ENCODE data around the gene OPN3.

DNA sequence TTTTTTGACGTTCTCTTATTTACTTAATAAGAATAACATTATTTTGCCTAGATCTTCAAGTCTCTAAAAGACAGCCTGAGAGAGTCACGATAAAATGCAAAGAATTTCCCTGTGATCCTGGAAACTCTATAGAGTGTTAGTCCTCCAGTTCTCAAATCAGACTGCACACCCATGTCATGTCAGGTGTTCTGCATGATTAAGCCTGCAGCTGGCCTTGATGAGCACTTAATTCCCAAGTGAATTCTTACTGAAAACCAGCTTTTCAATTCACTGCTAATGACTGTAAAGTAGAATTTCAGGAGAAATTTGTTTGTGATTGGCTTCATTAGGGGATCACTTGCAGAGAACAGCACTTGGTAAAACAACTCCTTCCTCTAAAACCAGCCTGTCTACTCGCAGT is 41.9 kb downstream of the OPN3 start:
- TF ChIP-seq, protein P1, sequence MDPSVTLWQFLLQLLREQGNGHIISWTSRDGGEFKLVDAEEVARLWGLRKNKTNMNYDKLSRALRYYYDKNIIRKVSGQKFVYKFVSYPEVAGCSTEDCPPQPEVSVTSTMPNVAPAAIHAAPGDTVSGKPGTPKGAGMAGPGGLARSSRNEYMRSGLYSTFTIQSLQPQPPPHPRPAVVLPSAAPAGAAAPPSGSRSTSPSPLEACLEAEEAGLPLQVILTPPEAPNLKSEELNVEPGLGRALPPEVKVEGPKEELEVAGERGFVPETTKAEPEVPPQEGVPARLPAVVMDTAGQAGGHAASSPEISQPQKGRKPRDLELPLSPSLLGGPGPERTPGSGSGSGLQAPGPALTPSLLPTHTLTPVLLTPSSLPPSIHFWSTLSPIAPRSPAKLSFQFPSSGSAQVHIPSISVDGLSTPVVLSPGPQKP (IDR thresholded peaks at IDR 0.05; ENCODE audit: low read depth, low read length): no peak
- TF ChIP-seq, protein P2, sequence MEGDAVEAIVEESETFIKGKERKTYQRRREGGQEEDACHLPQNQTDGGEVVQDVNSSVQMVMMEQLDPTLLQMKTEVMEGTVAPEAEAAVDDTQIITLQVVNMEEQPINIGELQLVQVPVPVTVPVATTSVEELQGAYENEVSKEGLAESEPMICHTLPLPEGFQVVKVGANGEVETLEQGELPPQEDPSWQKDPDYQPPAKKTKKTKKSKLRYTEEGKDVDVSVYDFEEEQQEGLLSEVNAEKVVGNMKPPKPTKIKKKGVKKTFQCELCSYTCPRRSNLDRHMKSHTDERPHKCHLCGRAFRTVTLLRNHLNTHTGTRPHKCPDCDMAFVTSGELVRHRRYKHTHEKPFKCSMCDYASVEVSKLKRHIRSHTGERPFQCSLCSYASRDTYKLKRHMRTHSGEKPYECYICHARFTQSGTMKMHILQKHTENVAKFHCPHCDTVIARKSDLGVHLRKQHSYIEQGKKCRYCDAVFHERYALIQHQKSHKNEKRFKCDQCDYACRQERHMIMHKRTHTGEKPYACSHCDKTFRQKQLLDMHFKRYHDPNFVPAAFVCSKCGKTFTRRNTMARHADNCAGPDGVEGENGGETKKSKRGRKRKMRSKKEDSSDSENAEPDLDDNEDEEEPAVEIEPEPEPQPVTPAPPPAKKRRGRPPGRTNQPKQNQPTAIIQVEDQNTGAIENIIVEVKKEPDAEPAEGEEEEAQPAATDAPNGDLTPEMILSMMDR (IDR thresholded peaks at IDR 0.05): no peak
